ENCODE measurements around the gene LAMA5. TPM values are rescaled to one million over a fixed set of nuclear protein-coding genes. Genes with fewer than 3 reads are reported as not detected.

LAMA5 gene
- total RNA-seq, 2 experiments from 2014 or later, result 0.16 to 0.78 TPM

- no peak for TF ChIP-seq CTCF (IDR thresholded peaks at IDR 0.05)
- intact Hi-C loops (cut with DNase I, micrococcal nuclease), result no loop called here
- CTCF ChIA-PET, result no interaction called here
- H3K27me3 ChIP-seq (ENCODE audit: control insufficient read depth in 1 of 2, insufficient read depth in 2 of 2, low read length in 2 of 2), result no peaks in the 10 kb centered on the region
- Mint-ChIP-seq H3K4me1 (ENCODE audit: low read depth) (no peaks in the 10 kb centered on the region), H3K27me3 (no peaks in the 10 kb centered on the region), H3K36me3 (ENCODE audit: low read depth) (peaks cover 10% of the 10 kb centered on the region), H3K9me3 (no peaks in the 10 kb centered on the region), H3K4me3 (no peak overlapping the region), H3K27ac (no peak overlapping the region)
- ATAC-seq (ENCODE audit: poor library complexity) (no peak), DNase-seq (no peak)
- H3K4me3 ChIP-seq (ENCODE audit: low read length), result no peak overlapping the region
- H3K36me3 ChIP-seq (ENCODE audit: insufficient read depth, low read length), result peaks cover 11% of the 10 kb centered on the region
- H3K4me1 ChIP-seq (ENCODE audit: insufficient read depth, low read length), result no peaks in the 10 kb centered on the region
- H3K27ac ChIP-seq (ENCODE audit: low read depth in 1 of 2, low read length in 2 of 2), result no peak overlapping the region
- peaks cover 0 to 6% of the 10 kb centered on the region in 2 experiments for H3K9me3 ChIP-seq (ENCODE audit: control insufficient read depth in 1 of 2, insufficient read depth in 1 of 2, low read length in 2 of 2)
- POLR2A ChIA-PET, result no interaction called here
These were observed 54.1 kb downstream of the LAMA5 start for GRCh38 chr20:62313021-62313420.

GRCh38 chr20:62312662-62312977 lies 54.5 kb downstream of the LAMA5 start:
- Histone ChIP-seq H3K4me3 (ENCODE audit: low read length) (no peak overlapping the region), H3K27ac (ENCODE audit: low read depth in 1 of 2, low read length in 2 of 2) (no peak overlapping the region), H3K36me3 (ENCODE audit: insufficient read depth, low read length) (peaks cover 15% of the 10 kb centered on the region), H3K4me1 (ENCODE audit: insufficient read depth, low read length) (no peaks in the 10 kb centered on the region), H3K27me3 (ENCODE audit: control insufficient read depth in 1 of 2, insufficient read depth in 2 of 2, low read length in 2 of 2) (no peaks in the 10 kb centered on the region), H3K9me3 (ENCODE audit: control insufficient read depth in 1 of 2, insufficient read depth in 1 of 2, low read length in 2 of 2) (peaks cover 0 to 6% of the 10 kb centered on the region in 2 experiments)
- H3K4me1 Mint-ChIP-seq (ENCODE audit: low read depth), result no peaks in the 10 kb centered on the region
- no peak for TF ChIP-seq CTCF (IDR thresholded peaks at IDR 0.05)
- no peak overlapping the region for H3K4me3 Mint-ChIP-seq
- H3K9me3 Mint-ChIP-seq, result no peaks in the 10 kb centered on the region
- POLR2A ChIA-PET, result no interaction called here
- no peaks in the 10 kb centered on the region for H3K27me3 Mint-ChIP-seq
- ATAC-seq (ENCODE audit: poor library complexity) (no peak), DNase-seq (no peak)
- peaks cover 14% of the 10 kb centered on the region for H3K36me3 Mint-ChIP-seq (ENCODE audit: low read depth)
- intact Hi-C loops (cut with DNase I, micrococcal nuclease), result no loop called here
- H3K27ac Mint-ChIP-seq, result no peak overlapping the region
- CTCF ChIA-PET, result no interaction called here

- no peak overlapping the region for H3K4me3 ChIP-seq (ENCODE audit: low read length)
These were observed 55.1 kb downstream of the LAMA5 start for GRCh38 chr20:62311832-62312661.

More at GRCh38 chr20:62311832-62312661, 55.1 kb downstream of the LAMA5 start:
- peaks cover 0 to under 1% of the 10 kb centered on the region in 2 experiments for H3K9me3 ChIP-seq (ENCODE audit: control insufficient read depth in 1 of 2, insufficient read depth in 1 of 2, low read length in 2 of 2)
- POLR2A ChIA-PET, result no interaction called here
- H3K4me1 ChIP-seq (ENCODE audit: insufficient read depth, low read length), result no peaks in the 10 kb centered on the region
- peaks cover 21% of the 10 kb centered on the region for H3K36me3 ChIP-seq (ENCODE audit: insufficient read depth, low read length)
- no peaks in the 10 kb centered on the region for H3K9me3 Mint-ChIP-seq
- H3K36me3 Mint-ChIP-seq (ENCODE audit: low read depth), result peaks cover 18% of the 10 kb centered on the region
- no peak overlapping the region for H3K27ac Mint-ChIP-seq
- H3K27me3 Mint-ChIP-seq, result no peaks in the 10 kb centered on the region
- H3K27me3 ChIP-seq (ENCODE audit: control insufficient read depth in 1 of 2, insufficient read depth in 2 of 2, low read length in 2 of 2), result no peaks in the 10 kb centered on the region
- no peak overlapping the region for H3K4me3 Mint-ChIP-seq
- CTCF ChIA-PET, result no interaction called here
- no peaks in the 10 kb centered on the region for H3K4me1 Mint-ChIP-seq (ENCODE audit: low read depth)
- intact Hi-C loops (cut with DNase I, micrococcal nuclease), result no loop called here
- DNase-seq, result no peak
- no peak for TF ChIP-seq CTCF (IDR thresholded peaks at IDR 0.05)
- no peak overlapping the region for H3K27ac ChIP-seq (ENCODE audit: low read depth in 1 of 2, low read length in 2 of 2)
- ATAC-seq (ENCODE audit: poor library complexity), result no peak
